ENCODE data around the gene COL11A1.

- TF ChIP-seq CTCF (conservative IDR thresholded peaks at IDR 0.05; ENCODE audit: low read length), result no peak
- TF ChIP-seq EZH2phosphoT487 (IDR thresholded peaks at IDR 0.05; ENCODE audit: borderline replicate concordance, low read depth, low read length), result no peak
Measured at GRCh38 chr1:102853701-102854187, 254.6 kb downstream of the COL11A1 start.
